GM10248 (cell line): Measurements from ENCODE around the gene ACOT4.
"Not testable (repeated sequence)": the region's sequence is repeated elsewhere in the genome, so short reads cannot be mapped to it uniquely, and the experiment has no call there.

Experiments used
- CTCF ChIA-PET: fragments of 300-600 bp; sonication (Branson Sonifier 250); formaldehyde crosslinking; extraction: SDS; loops from one replicate; lab custom pipeline; 2021; ENCODE audit warnings: antibody characterized with exemption; lab: Yijun Ruan, JAX
- POLR2A ChIA-PET: fragments of 350-650 bp; sonication (Branson Sonifier 250); formaldehyde crosslinking; extraction: SDS; loops from one replicate; lab custom pipeline; 2020; ENCODE audit warnings: antibody characterized with exemption; lab: Yijun Ruan, JAX
- DNase-seq: peaks from one replicate; pipeline ENCODE4 v3.0.0; 2012; ENCODE audit errors: extremely low spot score
- CTCF ChIP-seq: IDR thresholded peaks from 2 replicates; pipeline ENCODE4 v1.5.1; 2012; ENCODE audit warnings: mild to moderate bottlenecking, low read depth; ENCODE audit errors: extremely low read depth, missing control alignments, control extremely low read depth

ACOT4 gene

DNA sequence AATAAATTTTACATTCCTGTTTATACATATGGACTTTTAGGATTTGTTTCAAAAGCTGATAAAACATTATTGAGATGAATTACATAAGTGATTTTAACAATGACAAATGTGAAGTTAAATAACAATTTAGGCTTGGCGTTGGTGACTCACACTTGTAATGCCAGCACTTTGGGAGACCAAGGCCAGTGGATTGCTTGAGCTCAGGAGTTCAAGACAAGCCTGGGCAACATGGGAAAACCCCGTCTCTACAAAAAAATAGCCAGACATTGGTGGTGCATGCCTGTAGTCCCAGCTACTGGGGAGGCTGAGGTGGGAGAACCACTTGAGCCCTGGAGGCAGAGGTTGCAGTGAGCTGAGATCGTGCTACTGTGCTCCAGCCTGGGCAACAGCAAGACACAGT, 15.3 kb upstream of the ACOT4 start:
- ChIA-PET POLR2A (no interaction called here), CTCF (interaction anchor here (1.1 kb wide), 1 partner anchor 9 kb away, joined by 3 read pairs; no protein-coding TSS in a partner anchor)
- no peak for DNase-seq
- TF ChIP-seq CTCF = no peak

DNA sequence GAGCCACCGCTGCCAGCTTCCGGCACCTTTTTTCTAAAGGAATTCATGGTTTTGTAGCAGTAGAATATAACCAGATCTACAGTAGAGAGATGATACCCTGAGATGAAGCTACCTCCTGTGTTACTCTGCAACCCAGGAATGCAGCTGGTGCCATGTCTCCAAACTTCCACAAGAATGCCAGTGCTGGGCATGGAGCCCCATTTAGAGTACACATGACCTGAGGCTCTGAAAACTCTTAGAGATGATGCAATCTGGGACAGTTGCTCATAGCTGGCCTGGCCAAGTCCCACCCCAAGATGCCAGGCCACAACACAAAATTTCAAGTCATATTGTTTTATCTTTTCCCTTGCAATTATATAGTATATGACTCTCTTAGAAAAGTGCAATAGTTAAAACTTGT, 14.5 kb upstream of the ACOT4 start:
- POLR2A ChIA-PET, CTCF ChIA-PET, DNase-seq: not testable (repeated sequence)

- CTCF ChIA-PET = interaction anchor here (0.9 kb wide), 1 partner anchor 18 kb away, joined by 3 read pairs; no protein-coding TSS in a partner anchor
- not testable (repeated sequence) for DNase-seq
- POLR2A ChIA-PET = interaction anchor here (1.3 kb wide), 1 partner anchor 12 kb away, joined by 4 read pairs; no protein-coding TSS in a partner anchor
Observed at GRCh38 chr14:73582102-73582979, 9.3 kb upstream of the ACOT4 start.

DNA sequence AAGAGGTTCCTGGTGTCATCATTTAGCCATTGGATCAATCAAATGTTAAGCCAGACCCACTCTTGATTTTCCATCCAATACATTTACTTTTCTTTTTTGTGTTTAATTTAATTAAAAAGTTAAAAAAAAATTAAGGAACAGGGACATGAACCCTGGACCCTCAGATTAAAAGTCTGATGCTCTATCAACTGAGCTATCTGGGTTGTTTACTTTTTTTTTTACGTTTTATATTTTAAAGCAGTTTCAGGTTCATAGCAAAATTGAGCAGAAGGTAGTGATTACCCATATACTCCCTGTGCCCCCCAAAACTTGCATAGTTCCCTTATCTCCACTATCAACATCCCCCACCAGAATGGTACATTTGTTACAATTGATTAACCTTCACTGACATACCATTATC, 3.0 kb upstream of the ACOT4 start:
- POLR2A ChIA-PET = no interaction called here
- no peak for TF ChIP-seq CTCF
- CTCF ChIA-PET = interaction anchor here (0.6 to 2.0 kb wide), 5 partner anchors 18 to 117 kb away, joined by 3 to 6 read pairs (median 3); no protein-coding TSS in a partner anchor
- no peak for DNase-seq

- TF ChIP-seq CTCF = no peak
- no peak for DNase-seq
- ChIA-PET CTCF (interaction anchor here (1.1 to 2.0 kb wide), 6 partner anchors 11 to 117 kb away, joined by 3 to 6 read pairs (median 4); no protein-coding TSS in a partner anchor), POLR2A (no interaction called here)
Observed at GRCh38 chr14:73589116-73589515, 2.6 kb upstream of the ACOT4 start.

- POLR2A ChIA-PET, DNase-seq: not testable (repeated sequence)
- CTCF ChIA-PET = interaction anchor here (1.2 to 1.4 kb wide), 6 partner anchors 9 to 82 kb away, joined by 3 to 6 read pairs (median 4); partner anchors contain the start of gene ACOT2
Observed at GRCh38 chr14:73590673-73591004, 1.0 kb upstream of the ACOT4 start.

DNA sequence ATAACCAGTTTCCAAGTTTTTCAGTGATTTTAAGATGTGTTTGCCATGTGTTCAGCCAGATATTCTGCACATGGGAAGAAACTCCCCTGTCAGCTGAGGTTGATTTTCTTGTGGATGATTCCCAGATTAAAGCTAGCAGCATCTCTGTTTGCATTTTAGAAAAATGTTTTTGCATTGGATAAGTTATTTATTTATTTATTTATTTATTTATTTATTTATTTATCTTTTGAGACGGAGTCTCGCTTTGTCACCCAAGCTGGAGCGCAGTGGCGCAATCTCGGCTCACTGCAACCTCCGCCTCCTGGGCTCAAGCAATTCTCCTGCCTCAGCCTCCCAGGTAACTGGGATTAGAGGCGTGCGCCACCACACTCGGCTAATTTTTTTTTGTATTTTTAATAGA, 2.8 kb downstream of the ACOT4 start:
- no peak for DNase-seq
- POLR2A ChIA-PET = no interaction called here
- TF ChIP-seq CTCF = no peak
- CTCF ChIA-PET = interaction anchor here (0.7 to 0.9 kb wide), 2 partner anchors 24 to 39 kb away, joined by 3 read pairs; no protein-coding TSS in a partner anchor

DNA sequence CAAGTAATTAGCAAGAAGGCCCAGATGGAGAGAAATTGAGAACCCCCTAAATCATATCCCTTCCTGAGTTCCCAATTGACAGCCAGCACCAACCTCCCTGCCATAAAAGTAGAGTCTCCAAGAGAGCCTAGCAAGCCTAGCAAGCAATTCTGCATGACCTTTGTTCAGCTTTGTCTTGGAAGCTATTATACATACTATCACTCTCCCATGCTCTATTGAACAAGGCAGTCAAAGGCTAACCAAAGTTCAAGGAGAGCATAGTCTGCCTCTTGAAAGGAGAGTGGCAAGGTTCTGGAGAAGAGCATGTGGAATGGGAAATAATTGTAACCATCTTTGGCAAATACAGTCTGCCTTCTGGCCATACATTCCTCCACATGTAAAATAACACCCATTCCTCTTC, 7.8 kb downstream of the ACOT4 start:
- ChIA-PET CTCF (interaction anchor here (1.0 to 1.9 kb wide), 3 partner anchors 10 to 34 kb away, joined by 3 to 7 read pairs (median 4); no protein-coding TSS in a partner anchor), POLR2A (no interaction called here)
- TF ChIP-seq CTCF = no peak
- no peak for DNase-seq
